ENCODE measurements around the gene MEIS3.

Gene MEIS3

DNA sequence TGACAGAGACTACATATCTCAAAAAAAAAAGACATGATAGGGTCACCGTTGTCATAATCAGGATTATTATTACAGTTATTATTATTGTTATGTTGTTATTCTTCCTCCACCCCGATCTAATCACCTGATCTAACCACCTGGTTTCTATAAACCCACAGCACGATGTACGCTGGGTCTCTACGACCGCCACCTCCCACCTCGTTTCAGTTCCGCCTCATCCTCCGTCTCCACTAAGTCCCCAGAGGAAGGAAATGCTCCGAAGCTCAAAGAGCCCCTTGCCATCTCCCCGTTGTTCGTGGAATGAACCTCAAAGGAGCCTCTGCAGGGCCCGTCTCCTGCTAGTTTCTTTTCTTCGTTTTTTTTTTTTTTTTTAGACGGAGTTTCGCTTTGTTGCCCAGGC is 15.9 kb upstream of the MEIS3 start:
- DNase-seq: no peak

DNA sequence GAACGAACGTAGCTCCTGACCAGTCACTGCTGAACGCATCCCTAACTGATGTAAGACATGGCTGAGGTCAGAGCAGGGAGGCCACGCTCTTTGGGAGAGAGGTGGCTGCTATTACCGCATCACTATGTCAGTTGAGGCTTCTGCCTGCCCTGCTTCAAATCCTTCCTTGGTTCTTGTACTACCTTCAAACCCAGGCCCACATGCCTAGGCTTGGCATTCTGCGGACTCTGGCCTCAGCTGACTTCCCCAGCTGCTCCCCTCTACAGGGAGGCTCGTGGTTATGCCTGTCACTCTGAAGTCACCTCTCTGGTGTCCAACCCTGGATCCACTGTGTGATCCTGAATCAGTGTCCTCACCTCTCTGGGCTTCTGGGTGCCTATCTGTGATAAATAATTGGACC is 14.8 kb upstream of the MEIS3 start:
- no peak for DNase-seq

DNA sequence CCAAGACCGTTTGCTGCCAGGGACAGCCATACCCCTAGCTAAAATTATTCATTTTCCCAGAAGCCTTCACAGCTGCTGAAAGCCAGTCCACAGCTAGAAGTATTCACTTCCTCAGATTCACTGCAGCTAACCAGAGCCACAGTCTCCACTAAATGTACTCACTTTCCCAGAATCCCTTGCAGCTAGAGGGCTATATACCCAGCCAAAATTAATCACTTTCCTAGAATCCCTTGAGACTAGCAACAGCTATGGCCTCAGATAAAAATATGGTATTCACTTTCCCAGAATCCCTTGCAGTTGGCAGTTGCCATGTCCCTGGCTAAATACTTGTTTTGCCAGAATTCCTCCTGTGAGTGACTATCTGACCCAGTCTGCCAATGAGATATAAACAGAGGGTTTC is 13.8 kb upstream of the MEIS3 start:
- DNase-seq: no peak

DNA sequence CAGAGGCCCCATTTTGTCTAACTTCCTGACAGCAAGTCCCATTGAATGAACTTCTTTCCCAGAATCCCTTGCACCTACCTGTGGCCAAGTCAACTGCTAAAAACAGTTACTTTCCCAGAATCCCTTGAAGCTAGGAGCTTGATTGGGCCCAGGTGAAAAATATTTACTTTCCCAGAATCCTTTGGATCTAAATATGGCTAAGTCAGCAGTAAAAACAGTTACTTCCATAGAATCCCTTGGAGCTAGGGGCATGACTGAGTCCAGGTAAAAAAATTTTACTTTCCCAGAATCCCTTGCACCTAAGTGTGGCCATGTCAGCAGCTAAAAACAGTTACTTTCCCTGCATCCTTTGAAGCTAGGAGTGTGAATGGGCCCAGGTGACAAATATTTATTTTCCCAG is 13.2 kb upstream of the MEIS3 start:
- no peak for DNase-seq

DNA sequence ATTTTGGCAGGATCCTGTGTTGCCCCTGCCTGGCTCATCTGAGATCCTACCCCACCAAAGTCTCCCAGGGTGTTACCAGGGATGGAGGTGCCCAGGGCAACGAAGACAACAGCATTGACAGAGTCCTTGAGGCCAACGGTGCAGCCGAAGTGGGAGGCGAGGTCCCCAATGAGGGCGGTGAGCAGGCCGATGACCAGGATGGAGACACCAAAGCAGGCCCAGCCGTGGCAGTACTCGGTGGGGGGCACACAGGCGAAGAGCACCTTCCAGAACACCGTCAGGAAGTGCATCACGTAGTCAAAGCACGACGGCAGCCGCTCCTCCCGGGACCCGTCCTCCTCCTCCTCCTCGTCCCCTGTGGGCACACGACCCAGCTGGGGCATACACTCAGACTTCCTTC is 12.8 kb upstream of the MEIS3 start:
- no peak for DNase-seq

DNA sequence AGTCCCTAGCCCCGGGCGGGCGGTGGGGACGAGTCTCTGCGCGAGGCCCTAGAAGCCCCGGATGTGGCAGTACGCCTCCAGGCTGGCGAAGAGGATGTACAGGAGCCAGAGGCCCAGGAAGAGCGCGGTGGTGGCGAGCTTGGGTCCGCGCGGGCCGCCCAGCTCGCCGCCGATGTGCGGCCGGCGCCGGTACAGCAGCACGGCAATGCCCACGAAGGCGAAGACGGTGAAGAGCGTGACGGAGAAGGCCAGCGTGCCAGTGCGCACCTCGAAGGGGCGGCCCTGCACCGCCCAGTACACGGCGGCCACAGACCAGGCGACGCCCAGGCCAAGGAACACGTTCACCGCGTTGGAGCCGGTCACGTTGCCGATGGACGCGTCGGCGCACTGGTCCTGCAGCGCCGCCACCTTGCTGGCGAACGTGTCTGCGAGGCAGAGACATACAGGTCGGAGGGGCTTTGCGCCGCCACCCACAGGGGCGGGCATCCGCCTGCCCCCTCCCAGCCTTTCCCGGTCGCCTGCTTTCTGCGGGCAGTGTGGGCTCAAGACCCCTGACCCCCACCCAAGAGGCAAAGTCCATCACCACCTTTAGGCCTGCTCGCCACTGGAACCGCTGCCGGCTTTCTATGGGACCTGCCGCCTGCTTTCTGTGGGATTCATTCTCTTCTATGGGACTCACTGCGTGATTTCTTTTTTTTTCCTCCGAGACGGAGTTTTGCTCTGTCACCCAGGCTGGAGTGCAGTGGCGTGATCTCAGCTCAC is 10.9 kb upstream of the MEIS3 start:
- no peak for DNase-seq

DNA sequence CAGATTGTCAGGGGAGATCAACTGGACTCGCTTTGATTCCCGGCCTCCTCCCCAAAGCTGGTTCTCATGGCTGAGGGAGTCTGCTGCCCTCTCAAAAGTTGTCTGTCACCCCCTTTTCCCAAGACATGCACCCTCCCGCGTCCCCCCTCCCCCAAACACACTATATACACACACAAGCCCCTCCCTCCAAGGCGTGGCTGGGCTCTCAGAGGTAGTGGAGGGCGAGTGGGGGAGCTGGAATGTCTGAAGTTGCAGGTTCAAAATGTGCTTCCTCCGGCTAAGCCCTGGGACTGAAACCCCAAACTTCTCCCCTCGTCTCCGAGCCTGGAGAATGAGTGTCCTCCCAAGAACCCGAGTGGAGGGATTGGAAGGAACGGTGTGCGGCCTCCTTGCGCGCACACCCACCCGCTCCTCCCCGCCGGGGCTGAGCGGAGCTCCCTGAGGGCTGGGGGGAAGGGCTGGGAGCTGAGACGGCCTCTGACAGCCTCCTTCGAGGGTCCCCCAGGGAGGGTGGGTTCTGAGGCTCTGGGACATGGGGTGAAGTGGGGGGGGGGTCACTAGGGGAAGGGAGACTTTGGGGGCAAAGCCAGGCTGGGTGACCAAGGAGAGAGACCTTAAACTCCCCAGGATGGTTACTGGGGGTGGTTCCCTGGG is 9.9 kb upstream of the MEIS3 start:
- no peak for DNase-seq

DNA sequence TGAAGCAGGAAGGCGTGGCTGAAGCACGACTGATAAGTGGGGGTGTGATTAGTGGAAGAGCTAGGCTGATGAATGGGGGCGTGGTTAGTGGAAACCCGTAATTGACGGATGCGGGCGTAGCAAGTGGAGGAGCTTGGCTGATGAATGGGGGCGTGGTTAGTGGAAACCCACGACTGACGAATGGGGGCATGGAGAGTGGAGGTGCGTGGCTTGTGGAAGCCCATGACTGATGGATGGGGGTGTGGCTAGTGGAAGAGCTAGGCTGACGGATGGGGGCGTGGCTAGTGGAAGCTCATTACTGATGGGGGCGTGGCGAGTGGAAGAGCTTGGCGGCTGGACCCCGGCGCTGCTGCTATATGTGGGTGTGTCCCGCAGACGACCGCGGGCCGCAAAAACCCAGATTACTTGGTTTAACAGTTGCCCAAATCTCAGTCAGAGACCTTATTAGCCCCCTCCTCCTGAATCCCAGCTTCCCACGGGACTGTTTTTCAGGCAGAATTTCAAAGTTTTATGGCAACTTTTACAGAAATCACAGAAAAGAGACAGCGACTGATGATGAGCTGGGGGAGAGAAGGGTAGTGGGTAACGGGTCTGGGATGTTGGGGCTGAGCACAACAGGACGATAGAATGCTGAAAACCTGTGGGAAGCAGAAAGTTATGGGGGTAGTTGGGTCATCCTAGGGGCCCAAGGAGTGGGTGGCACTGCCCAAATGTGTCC is 9.0 kb upstream of the MEIS3 start:
- DNase-seq: peak; percentile 78

DNA sequence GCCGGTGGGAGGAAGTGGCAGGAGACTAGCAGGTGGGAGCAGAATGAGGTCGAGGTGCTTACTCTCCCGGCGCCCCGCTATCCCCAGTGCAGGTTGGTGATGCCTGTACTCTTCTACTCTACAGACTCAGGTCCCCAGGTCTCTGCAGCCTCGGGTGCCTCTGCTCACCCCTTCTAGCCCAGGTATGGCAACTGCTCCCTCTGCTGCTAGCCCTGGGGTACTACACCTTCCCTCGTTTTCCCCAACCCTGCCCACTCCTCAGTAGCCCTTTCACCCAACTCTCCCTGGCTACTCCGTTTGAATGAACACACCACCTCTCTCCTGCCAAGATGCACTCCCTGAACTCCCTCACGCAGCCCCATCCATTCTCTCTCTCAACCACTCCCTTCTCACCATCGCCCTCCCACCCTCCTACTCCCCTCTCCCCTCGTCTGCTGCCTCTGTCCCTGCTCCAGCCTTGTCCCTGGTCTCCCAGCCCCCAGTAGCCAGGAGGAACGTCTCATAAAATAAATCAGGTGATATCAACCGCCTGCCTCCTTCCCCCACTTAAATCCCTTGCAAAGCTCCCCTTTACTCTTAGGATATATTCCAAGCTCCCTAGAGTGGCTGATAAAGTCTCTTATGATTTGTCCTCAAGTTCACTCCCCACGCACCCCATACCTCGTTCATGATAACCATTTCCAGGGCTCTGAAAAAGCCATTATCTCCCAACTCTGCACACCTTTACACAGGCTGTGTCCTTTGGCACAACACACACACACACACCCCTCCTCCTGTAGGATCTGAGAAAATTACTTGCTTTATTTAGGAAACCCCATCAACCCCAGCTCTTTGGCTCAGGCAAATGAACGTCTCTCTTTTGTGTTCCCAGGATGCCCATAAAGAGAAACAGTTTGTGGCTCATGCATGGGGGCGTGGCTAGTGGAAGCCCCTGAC is 8.2 kb upstream of the MEIS3 start:
- no peak for DNase-seq

DNA sequence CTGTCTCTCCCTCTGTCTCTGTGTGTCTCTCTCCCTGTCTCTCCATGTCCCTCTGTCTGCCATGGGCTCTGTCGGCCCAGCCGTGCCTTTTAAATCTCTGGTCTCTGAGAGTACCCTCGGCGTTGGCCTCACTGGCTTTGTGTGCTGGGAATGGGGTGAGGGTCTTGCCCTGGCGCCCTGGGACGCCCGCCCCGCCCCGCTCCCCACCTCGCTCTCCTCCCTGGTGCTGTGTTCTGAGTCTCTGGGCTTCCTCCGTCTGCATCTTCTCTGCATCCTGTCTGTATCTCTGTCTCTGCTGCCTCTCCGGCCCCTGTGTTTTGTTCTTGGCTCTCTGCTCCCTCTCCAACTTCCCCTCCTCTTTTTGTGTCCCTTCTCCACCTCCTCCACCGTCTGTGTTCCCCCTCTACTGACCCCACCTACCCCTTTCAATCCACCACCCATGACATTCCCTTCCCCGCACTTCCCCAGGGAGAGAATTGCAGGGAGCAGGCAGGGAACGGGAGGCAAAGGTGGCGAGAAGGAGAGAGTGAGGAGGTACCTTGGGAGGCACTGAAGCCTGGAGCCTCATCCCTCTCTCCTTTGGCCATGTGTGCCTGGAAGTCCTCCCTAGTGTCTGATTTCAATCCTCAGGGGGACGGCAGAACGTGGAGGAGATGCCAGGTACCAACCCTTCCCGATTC is 4.0 kb upstream of the MEIS3 start:
- no peak for DNase-seq

DNA sequence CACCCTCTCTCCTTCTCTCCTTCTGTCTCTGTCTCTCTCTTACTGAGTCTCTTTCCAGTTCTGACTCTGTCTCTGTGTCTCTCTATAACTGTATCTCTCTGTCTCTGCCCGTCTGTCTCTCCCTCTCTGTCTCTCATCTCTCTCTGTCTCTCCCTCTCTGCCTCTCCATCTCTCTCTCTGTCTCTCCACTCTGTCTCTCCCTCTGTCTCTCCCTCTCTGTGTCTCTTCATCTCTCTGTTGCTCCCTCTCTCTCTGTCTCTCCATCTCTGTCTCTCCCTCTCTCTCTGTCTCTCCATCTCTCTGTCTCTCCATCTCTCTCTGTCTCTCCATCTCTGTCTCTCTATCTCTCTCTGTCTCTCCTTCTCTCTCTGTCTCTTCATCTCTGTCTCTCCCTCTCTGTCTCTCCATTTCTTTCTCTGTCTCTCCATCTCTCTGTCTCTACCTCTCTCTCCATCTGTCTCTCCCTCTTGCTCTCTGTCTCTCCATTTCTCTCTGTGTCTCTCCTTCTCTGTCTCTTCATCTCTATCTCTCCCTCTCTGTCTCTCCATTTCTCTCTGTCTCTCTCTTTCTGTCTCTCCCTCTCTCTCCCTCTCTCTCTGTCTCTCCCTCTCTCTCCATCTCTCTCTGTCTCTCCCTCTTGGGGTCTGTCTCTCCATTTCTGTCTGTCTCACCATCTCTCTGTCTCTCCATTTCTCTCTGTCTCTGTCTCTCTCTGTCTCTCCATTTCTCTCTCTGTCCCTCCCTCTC is 3.3 kb upstream of the MEIS3 start:
- DNase-seq: no peak

DNA sequence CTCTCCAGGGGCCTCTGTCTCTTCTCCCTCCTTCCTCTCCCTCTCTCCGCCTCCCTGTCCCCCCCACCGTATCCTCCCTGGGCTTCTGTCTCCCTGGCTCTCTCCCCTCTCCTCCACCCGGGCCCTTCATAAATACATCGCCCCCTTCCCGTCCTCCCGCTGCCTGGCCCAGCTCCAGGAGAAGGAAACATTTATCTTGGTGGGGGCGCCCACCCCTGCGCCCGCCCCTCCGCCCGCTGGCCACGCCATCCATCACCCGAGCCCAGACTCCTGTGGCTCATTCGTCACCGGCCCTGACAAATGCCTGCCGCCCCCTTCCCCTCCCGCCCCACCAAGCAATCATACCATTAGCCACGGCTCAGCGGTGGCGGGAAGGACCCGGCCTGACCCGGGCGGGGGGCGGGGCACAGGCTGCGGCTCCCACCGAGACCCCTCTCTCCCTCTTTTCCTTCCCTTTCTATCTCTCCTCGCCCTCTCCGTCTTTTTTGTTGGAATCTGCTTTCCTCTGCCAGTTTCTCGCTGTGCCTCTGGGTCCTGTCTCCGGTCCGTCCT is 2.6 kb upstream of the MEIS3 start:
- DNase-seq: no peak

DNA sequence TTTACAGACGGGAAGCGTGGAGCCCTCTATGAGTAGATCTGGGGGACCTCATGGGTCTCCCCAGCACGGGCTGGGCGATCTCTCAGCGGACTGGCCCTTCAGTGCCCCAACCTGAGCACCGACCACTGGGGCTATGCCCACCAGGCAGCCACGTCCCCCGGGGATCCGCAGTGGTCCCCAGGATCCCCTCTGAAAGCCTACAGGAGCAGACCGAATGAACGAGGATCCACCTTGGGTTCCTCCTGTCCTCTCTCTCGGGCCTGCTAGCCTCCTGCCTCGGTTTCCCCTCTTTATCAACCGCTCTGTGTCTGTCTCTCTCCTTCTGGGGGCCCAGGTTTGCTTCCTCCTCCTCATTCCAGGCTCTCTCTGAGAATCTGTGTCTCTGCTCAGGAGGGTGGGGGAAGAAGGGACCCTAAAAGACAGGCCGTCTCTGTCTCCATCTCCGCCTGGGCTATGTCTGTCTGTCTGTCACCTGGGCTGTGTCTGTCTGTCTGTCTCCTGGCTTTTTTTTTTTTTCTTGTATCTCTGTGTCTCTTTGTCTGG is 2.0 kb upstream of the MEIS3 start:
- no peak for DNase-seq

DNA sequence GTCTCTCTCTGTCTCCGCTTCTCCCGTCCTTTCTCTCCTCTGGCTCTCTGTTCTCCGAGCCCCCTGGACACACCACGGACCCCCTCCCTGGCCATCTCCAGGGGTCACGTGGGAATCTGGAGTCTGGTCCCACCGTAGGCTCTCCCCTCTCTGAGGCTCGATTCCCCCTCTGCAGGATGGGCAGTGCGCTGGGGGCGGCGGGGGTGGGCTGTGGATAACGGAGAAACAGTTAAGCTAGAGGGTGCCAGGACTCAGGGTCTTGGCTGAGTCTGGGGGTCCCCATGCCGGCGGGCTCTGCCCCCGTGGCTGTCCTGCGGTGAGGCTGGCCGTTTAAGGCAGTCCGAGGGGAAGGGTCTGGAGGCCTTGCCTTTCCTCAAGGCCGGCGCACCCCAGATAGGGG is 462 bp upstream of the MEIS3 start:
- DNase-seq: no peak

DNA sequence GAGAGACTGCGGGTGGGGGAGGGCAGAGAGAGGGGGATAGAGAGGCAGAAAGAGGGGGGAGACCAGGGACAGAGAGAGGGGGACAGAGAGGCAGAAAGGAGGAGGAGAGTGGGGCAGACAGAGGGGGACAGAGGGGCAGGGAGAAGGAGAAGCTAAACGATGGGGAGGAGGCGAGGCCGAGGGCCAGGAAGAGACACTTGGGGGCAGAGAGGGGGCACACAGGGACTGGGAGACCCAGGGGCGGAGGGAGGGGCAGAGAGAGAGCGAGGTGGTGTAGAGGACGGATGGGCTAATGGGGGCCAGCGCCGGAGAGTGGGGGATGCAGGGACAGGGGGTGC is 666 bp downstream of the MEIS3 start:
- no peak for DNase-seq

DNA sequence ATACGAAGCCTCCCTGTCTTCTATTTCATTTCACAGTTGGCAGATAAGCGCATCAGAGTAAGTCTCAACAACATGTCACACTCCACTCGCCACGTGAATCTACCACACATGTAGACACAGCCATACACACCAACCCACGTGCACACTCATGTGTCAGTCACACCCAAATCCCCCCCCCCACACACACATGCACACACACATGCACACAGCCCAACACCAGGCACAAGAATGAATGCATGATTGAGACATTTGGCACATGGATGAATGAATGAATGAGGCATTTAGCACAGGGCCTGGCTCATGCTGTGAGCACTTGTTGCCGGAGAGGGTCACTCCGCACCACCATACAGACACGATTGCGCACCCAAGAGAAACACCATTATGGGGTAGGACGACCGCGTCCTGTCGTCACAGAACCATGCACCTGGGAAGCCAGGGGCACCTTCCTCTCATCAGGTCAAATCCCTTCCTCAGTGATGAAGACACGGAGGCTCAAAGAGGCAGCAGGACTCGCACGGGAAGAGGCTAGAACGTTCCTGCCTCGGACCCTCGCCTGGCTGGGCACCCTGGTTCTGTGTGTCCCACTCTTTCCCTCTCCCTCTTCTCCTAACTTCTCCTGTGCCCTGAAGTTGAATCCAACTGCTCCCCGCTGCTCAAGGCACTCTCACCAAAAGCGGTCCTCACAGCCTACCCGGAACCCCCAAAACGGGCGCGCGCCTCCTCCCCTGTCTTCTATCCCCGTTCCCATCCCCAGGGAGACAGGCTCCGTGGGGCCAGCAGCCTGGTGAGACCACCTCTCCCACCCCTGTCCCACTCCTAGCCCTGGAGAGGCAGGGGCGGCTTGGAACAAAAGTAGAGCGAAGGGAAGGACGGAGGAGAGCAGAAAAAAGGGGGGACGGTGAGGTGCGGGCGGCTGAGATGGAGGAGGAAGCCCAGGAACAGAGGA is 1.3 kb downstream of the MEIS3 start:
- no peak for DNase-seq

DNA sequence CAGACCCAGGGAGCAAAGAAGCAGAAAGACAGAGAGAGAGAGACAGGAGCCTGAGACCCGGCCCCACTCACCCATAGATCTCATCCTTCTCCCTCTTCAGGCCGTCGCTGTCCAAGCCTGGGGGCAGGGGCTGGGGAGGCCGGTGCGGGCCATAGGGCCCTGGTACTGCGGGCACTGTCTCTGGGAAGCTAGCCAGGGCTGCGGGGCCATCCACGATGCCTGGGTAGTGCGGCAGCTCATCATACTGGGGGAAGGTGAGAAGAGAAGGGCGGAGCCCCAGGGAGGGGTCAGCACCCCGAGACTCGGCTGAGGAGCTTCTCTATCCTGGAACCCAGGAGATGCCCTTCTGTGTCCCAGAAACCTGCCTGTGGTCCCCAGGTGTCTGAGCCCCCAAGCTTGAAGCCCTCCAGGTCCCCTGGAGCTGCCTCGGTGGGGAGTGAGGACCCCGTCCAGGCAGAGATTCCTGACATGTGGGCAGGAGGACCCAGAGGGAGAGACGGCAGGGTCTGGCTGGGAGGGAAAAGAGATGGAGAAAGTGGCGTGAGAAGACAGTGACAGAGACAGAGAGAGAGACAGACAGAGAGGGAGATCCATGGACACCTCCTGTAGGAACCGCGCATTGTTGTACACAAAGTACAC is 2.1 kb downstream of the MEIS3 start:
- no peak for DNase-seq

DNA sequence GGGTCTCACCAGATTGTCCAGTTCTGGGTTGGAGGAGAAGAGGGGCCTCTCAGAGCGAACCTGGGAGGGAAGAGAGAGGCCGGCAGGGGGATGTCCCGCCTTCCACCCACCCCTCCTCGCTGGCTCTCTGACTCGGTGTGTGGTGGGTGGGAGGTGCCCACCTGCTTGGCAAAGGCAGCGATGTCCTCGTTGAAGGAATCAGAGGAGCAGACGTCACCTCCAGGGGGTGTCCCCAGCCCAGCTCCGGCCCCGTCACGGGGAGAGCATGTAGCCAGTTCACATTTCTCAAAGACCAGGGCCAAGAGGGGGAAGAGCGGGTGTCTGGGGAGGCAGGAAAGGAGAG is 2.7 kb downstream of the MEIS3 start:
- no peak for DNase-seq

DNA sequence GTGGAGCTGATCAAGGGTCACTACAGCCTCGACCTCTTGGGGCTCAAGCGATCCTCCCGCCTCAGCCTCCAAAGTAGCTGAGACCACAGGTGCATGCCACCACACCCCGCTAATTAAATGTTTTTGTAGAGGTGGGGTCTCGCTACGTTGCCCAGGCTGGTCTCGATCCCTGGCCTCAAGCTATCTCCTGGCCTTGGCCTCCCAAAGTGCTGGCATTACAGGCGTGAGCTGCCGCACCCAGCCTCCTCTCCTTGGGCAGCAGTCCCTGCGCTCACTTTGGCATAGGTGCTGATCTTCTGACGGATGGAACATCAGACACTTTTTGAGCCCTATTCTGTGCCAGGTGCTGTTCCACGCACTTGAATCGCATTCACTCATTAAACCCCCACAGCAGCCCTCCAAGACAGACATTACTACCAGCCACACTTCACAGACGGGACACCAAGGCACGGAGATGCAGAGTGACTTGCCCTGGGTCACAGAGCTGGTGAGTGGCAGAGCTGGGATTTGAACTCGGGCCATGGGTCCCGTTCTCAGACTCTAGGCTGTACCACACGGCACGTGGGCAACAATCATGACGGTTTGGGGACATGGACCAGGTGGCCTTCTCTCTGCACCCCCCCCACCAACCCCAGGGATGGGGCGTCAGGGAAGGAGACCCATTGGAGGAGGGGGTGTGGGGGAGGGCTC is 3.2 kb downstream of the MEIS3 start:
- no peak for DNase-seq

All from left hindlimb (tissue), 1 donor.